Sigmoid colon (tissue), 3 donors: ENCODE results near the gene CCL4L2.
"Not testable (repeated sequence)": the region's sequence is repeated elsewhere in the genome, so short reads cannot be mapped to it uniquely, and the experiment has no call there.

Source experiments
- POLR2A ChIP-seq, 2 donors: fragments of 450-650 bp; IDR thresholded peaks; one replicate each; pipeline ENCODE4 v1.6.1; 2016; ENCODE audit warnings: antibody characterized with exemption in 2 of 2, mild to moderate bottlenecking in 2 of 2, moderate library complexity in 2 of 2
- TF ChIP-seq, protein P1 (sequence below), 4 experiments: fragments of 450-650 bp in 3 of 4; fragments of 200-600 bp in 1 of 4; IDR thresholded peaks; one replicate each; pipeline ENCODE4 v1.5.1; 2016 to 2019; ENCODE audit warnings: antibody characterized with exemption in 4 of 4, mild to moderate bottlenecking in 3 of 4, moderate library complexity in 2 of 4

DNA sequence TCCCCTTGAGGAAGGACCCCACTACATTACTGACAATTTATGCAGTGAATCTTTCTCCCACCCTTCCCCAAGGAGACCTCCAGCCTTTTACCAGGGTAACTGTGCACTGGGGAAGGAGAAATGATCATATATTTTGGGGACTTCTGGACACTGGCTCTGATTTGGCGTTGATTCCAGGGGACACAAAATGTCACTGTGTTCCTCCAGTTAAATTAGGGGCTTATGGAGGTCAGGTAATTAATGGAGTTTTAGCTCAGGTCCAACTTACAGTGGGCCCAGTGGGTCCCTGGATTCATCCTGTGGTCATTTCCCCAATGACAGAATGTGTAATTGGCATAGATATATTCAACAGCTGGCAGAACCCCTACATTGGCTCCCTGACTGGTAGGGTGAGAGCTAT, 8.7 kb downstream of the CCL4L2 start:
- TF ChIP-seq, protein P1, sequence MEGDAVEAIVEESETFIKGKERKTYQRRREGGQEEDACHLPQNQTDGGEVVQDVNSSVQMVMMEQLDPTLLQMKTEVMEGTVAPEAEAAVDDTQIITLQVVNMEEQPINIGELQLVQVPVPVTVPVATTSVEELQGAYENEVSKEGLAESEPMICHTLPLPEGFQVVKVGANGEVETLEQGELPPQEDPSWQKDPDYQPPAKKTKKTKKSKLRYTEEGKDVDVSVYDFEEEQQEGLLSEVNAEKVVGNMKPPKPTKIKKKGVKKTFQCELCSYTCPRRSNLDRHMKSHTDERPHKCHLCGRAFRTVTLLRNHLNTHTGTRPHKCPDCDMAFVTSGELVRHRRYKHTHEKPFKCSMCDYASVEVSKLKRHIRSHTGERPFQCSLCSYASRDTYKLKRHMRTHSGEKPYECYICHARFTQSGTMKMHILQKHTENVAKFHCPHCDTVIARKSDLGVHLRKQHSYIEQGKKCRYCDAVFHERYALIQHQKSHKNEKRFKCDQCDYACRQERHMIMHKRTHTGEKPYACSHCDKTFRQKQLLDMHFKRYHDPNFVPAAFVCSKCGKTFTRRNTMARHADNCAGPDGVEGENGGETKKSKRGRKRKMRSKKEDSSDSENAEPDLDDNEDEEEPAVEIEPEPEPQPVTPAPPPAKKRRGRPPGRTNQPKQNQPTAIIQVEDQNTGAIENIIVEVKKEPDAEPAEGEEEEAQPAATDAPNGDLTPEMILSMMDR (IDR thresholded peaks at IDR 0.05) = not testable (repeated sequence)
- TF ChIP-seq POLR2A (IDR thresholded peaks at IDR 0.05) = not testable (repeated sequence)
